Stimulated activated naive B cell treated with anti-CD40 and anti-IgM and Interleukin-4, amounts not matched to agents 10 μg/mL and 1 μg/mL and 100 μg/mL, for 72 hours (primary cell): ENCODE measurements around the gene RBFOX1.

Experiments
- ATAC-seq, 2 donors: fragments of 150-1000 bp; cut with Tn5 transposase; replicated peaks; 2 replicates each; pipeline ENCODE4 v1.10.0; 2021; ENCODE audit warnings: moderate library complexity in 1 of 2
- DNase-seq: peaks from one replicate; pipeline ENCODE4 v3.0.0; 2021
- H3K27ac Mint-ChIP-seq: one replicate; pipeline ENCODE4 v1.8.0; 2022; ENCODE audit warnings: mild to moderate bottlenecking, mixed read lengths
- H3K27me3 Mint-ChIP-seq, 2 donors: one replicate each; pipeline ENCODE4 v1.8.0; 2022; ENCODE audit warnings: mixed read lengths in 2 of 2
- H3K36me3 Mint-ChIP-seq, 2 donors: one replicate each; pipeline ENCODE4 v1.8.0; 2022; ENCODE audit warnings: mixed read lengths in 2 of 2, mild to moderate bottlenecking in 1 of 2
- H3K4me1 Mint-ChIP-seq, 2 donors: one replicate each; pipeline ENCODE4 v1.8.0; 2022; ENCODE audit warnings: mixed read lengths in 2 of 2, mild to moderate bottlenecking in 1 of 2
- H3K4me3 Mint-ChIP-seq, 2 donors: one replicate each; pipeline ENCODE4 v1.8.0; 2022; ENCODE audit warnings: mild to moderate bottlenecking in 2 of 2, mixed read lengths in 2 of 2, moderate library complexity in 1 of 2
- H3K9me3 Mint-ChIP-seq, 2 donors: one replicate each; pipeline ENCODE4 v1.8.0; 2022; ENCODE audit warnings: mixed read lengths in 2 of 2, mild to moderate bottlenecking in 1 of 2

Gene RBFOX1

GRCh38 chr16:7601100-7601499, 268.5 kb downstream of the RBFOX1 start:
- DNase-seq: no peak
- H3K27ac Mint-ChIP-seq: no peak overlapping the region
- no peaks in the 10 kb centered on the region for H3K36me3 Mint-ChIP-seq
- ATAC-seq: no peak
- H3K27me3 Mint-ChIP-seq: no peaks in the 10 kb centered on the region
- H3K4me3 Mint-ChIP-seq: no peak overlapping the region
- H3K4me1 Mint-ChIP-seq: no peaks in the 10 kb centered on the region
- peaks cover 0 to 4% of the 10 kb centered on the region in 2 donors for H3K9me3 Mint-ChIP-seq

GRCh38 chr16:7602291-7602950, 269.8 kb downstream of the RBFOX1 start:
- no peaks in the 10 kb centered on the region for H3K4me1 Mint-ChIP-seq
- peaks cover 0 to 4% of the 10 kb centered on the region in 2 donors for H3K9me3 Mint-ChIP-seq
- no peak overlapping the region for H3K4me3 Mint-ChIP-seq

GRCh38 chr16:7605812-7606211, 273.2 kb downstream of the RBFOX1 start:
- ATAC-seq: no peak
- no peak for DNase-seq
- Mint-ChIP-seq H3K9me3 (peaks cover 0 to 4% of the 10 kb centered on the region in 2 donors), H3K27me3 (no peaks in the 10 kb centered on the region), H3K36me3 (no peaks in the 10 kb centered on the region), H3K27ac (no peak overlapping the region), H3K4me1 (no peaks in the 10 kb centered on the region), H3K4me3 (no peak overlapping the region)

More at GRCh38 chr16:7602291-7602950, 269.8 kb downstream of the RBFOX1 start:
- H3K27ac Mint-ChIP-seq: no peak overlapping the region
- H3K36me3 Mint-ChIP-seq: no peaks in the 10 kb centered on the region
- DNase-seq: no peak
- ATAC-seq: no peak
- H3K27me3 Mint-ChIP-seq: no peaks in the 10 kb centered on the region

GRCh38 chr16:7612671-7613070, 280.0 kb downstream of the RBFOX1 start:
- Mint-ChIP-seq H3K4me1 (no peaks in the 10 kb centered on the region), H3K36me3 (no peaks in the 10 kb centered on the region), H3K9me3 (no peaks in the 10 kb centered on the region), H3K27me3 (no peaks in the 10 kb centered on the region), H3K27ac (no peak overlapping the region), H3K4me3 (no peak overlapping the region)
- DNase-seq: no peak
- ATAC-seq: no peak

- Mint-ChIP-seq H3K4me1 (no peaks in the 10 kb centered on the region), H3K36me3 (no peaks in the 10 kb centered on the region), H3K27me3 (no peaks in the 10 kb centered on the region), H3K9me3 (no peaks in the 10 kb centered on the region), H3K4me3 (no peak overlapping the region), H3K27ac (no peak overlapping the region)
- ATAC-seq (no peak), DNase-seq (no peak)
Observed at GRCh38 chr16:7613518-7613917, 280.9 kb downstream of the RBFOX1 start.

- DNase-seq: no peak
Observed at GRCh38 chr16:7614021-7614795, 281.6 kb downstream of the RBFOX1 start.

GRCh38 chr16:7615565-7615964, 282.9 kb downstream of the RBFOX1 start:
- ATAC-seq (no peak), DNase-seq (no peak)
- Mint-ChIP-seq H3K36me3 (no peaks in the 10 kb centered on the region), H3K4me3 (no peak overlapping the region), H3K27ac (no peak overlapping the region), H3K27me3 (no peaks in the 10 kb centered on the region), H3K4me1 (no peaks in the 10 kb centered on the region), H3K9me3 (no peaks in the 10 kb centered on the region)

More at GRCh38 chr16:7614021-7614795, 281.6 kb downstream of the RBFOX1 start:
- Mint-ChIP-seq H3K27me3 (no peaks in the 10 kb centered on the region), H3K36me3 (no peaks in the 10 kb centered on the region), H3K4me1 (no peaks in the 10 kb centered on the region), H3K9me3 (no peaks in the 10 kb centered on the region), H3K4me3 (no peak overlapping the region), H3K27ac (no peak overlapping the region)
- no peak for ATAC-seq

- Mint-ChIP-seq H3K36me3 (no peaks in the 10 kb centered on the region), H3K4me3 (no peak overlapping the region), H3K4me1 (no peaks in the 10 kb centered on the region), H3K9me3 (peaks cover 4% of the 10 kb centered on the region in 2 donors), H3K27ac (no peak overlapping the region), H3K27me3 (no peaks in the 10 kb centered on the region)
- no peak for ATAC-seq
- DNase-seq: no peak
Observed at GRCh38 chr16:7624871-7625766, 292.5 kb downstream of the RBFOX1 start.

- no peak overlapping the region for H3K27ac Mint-ChIP-seq
- H3K9me3 Mint-ChIP-seq: peaks cover 4 to 6% of the 10 kb centered on the region in 2 donors
- H3K4me1 Mint-ChIP-seq: no peaks in the 10 kb centered on the region
- DNase-seq (no peak), ATAC-seq (no peak)
- no peak overlapping the region for H3K4me3 Mint-ChIP-seq
- no peaks in the 10 kb centered on the region for H3K27me3 Mint-ChIP-seq
- no peaks in the 10 kb centered on the region for H3K36me3 Mint-ChIP-seq
Observed at GRCh38 chr16:7628981-7629380, 296.3 kb downstream of the RBFOX1 start.

GRCh38 chr16:7629571-7629970, 296.9 kb downstream of the RBFOX1 start:
- Mint-ChIP-seq H3K4me3 (no peak overlapping the region), H3K27ac (no peak overlapping the region), H3K27me3 (no peaks in the 10 kb centered on the region), H3K36me3 (no peaks in the 10 kb centered on the region), H3K9me3 (peaks cover 4 to 8% of the 10 kb centered on the region in 2 donors), H3K4me1 (no peaks in the 10 kb centered on the region)
- no peak for ATAC-seq
- DNase-seq: no peak

GRCh38 chr16:7637446-7637845, 304.8 kb downstream of the RBFOX1 start:
- Mint-ChIP-seq H3K27ac (no peak overlapping the region), H3K4me1 (no peaks in the 10 kb centered on the region), H3K4me3 (no peak overlapping the region), H3K27me3 (no peaks in the 10 kb centered on the region), H3K36me3 (no peaks in the 10 kb centered on the region), H3K9me3 (peaks cover 0 to 5% of the 10 kb centered on the region in 2 donors)
- DNase-seq: no peak
- ATAC-seq: no peak

GRCh38 chr16:7638306-7638705, 305.7 kb downstream of the RBFOX1 start:
- no peak overlapping the region for H3K27ac Mint-ChIP-seq
- no peaks in the 10 kb centered on the region for H3K36me3 Mint-ChIP-seq
- H3K27me3 Mint-ChIP-seq: no peaks in the 10 kb centered on the region
- peaks cover 0 to 5% of the 10 kb centered on the region in 2 donors for H3K9me3 Mint-ChIP-seq
- ATAC-seq: no peak
- no peak overlapping the region for H3K4me3 Mint-ChIP-seq
- DNase-seq: no peak
- no peaks in the 10 kb centered on the region for H3K4me1 Mint-ChIP-seq

- H3K4me3 Mint-ChIP-seq: no peak overlapping the region
- H3K27me3 Mint-ChIP-seq: no peaks in the 10 kb centered on the region
- ATAC-seq (no peak), DNase-seq (no peak)
- H3K36me3 Mint-ChIP-seq: no peaks in the 10 kb centered on the region
- no peaks in the 10 kb centered on the region for H3K4me1 Mint-ChIP-seq
- H3K9me3 Mint-ChIP-seq: peaks cover 0 to 2% of the 10 kb centered on the region in 2 donors
- no peak overlapping the region for H3K27ac Mint-ChIP-seq
Observed at GRCh38 chr16:7640334-7640733, 307.7 kb downstream of the RBFOX1 start.

GRCh38 chr16:7644176-7644575, 311.5 kb downstream of the RBFOX1 start:
- no peaks in the 10 kb centered on the region for H3K36me3 Mint-ChIP-seq
- no peak for ATAC-seq

More at GRCh38 chr16:7644176-7644575, 311.5 kb downstream of the RBFOX1 start:
- Mint-ChIP-seq H3K4me3 (no peak overlapping the region), H3K27ac (no peak overlapping the region), H3K27me3 (no peaks in the 10 kb centered on the region), H3K4me1 (no peaks in the 10 kb centered on the region), H3K9me3 (peaks cover 0 to 4% of the 10 kb centered on the region in 2 donors)
- DNase-seq: no peak
